HG03442 (cell line): ENCODE data around the gene CD209.
"Not testable (repeated sequence)": the region's sequence is repeated elsewhere in the genome, so short reads cannot be mapped to it uniquely, and the experiment has no call there.

Source experiments
- ATAC-seq: cut with Tn5 transposase; IDR thresholded peaks from one replicate; pipeline ENCODE4 v1.9.1; 2021; ENCODE audit warnings: mild to moderate bottlenecking, moderate library complexity; ENCODE audit not compliant: unreplicated experiment

Gene CD209

GRCh38 chr19:7746903-7747884, at the start of gene CD209:
CD209 (minus strand) TSS chr19:7747534; CDS start chr19:7747511, 23 bp downstream.
- ATAC-seq = no peak

- no peak for ATAC-seq
Measured at GRCh38 chr19:7795555-7796161, 48.3 kb upstream of the CD209 start.

GRCh38 chr19:7793493-7793892, 46.2 kb upstream of the CD209 start:
- ATAC-seq = no peak

GRCh38 chr19:7792701-7793100, 45.4 kb upstream of the CD209 start:
- ATAC-seq = not testable (repeated sequence)

GRCh38 chr19:7792281-7792680, 44.9 kb upstream of the CD209 start:
- no peak for ATAC-seq

- no peak for ATAC-seq
Measured at GRCh38 chr19:7790416-7790815, 43.1 kb upstream of the CD209 start.

GRCh38 chr19:7789447-7789846, 42.1 kb upstream of the CD209 start:
- no peak for ATAC-seq

GRCh38 chr19:7788933-7789323, 41.6 kb upstream of the CD209 start:
- no peak for ATAC-seq

GRCh38 chr19:7788178-7788932, 41.0 kb upstream of the CD209 start:
- no peak for ATAC-seq

- no peak for ATAC-seq
Measured at GRCh38 chr19:7787602-7788177, 40.4 kb upstream of the CD209 start.

- ATAC-seq = no peak
Measured at GRCh38 chr19:7787141-7787540, 39.8 kb upstream of the CD209 start.

GRCh38 chr19:7784856-7785255, 37.5 kb upstream of the CD209 start:
- no peak for ATAC-seq

- ATAC-seq = no peak
Measured at GRCh38 chr19:7783991-7784423, 36.7 kb upstream of the CD209 start.

- no peak for ATAC-seq
Measured at GRCh38 chr19:7781157-7781556, 33.8 kb upstream of the CD209 start.

GRCh38 chr19:7779631-7780486, 32.5 kb upstream of the CD209 start:
- no peak for ATAC-seq

- ATAC-seq = no peak
Measured at GRCh38 chr19:7778081-7778480, 30.7 kb upstream of the CD209 start.

GRCh38 chr19:7775761-7776160, 28.4 kb upstream of the CD209 start:
- no peak for ATAC-seq

- ATAC-seq = no peak
Measured at GRCh38 chr19:7773841-7774240, 26.5 kb upstream of the CD209 start.

- ATAC-seq = no peak
Measured at GRCh38 chr19:7772752-7773291, 25.5 kb upstream of the CD209 start.

- no peak for ATAC-seq
Measured at GRCh38 chr19:7771072-7771471, 23.7 kb upstream of the CD209 start.
